Lung (tissue), 12 donors: Measurements from ENCODE around the gene MLF1. TPM values are rescaled to one million over a fixed set of nuclear protein-coding genes. Genes with fewer than 3 reads are reported as not detected.

Experiments
- ATAC-seq: fragments of 200-7000 bp; cut with Tn5 transposase; one replicate; pipeline ENCODE4 v1.9.1; 2020; ENCODE audit warnings: moderate number of reproducible peaks; ENCODE audit not compliant: insufficient read depth, low FRiP score
- DNase-seq, 3 donors: peaks; one replicate each; pipeline ENCODE4 v3.0.0-alpha.2; 2013 to 2017
- H3K27ac ChIP-seq, 2 donors: one replicate each; pipeline ENCODE4 v1.5.1; 2013; ENCODE audit warnings: mild to moderate bottlenecking in 2 of 2, moderate library complexity in 2 of 2, control low read depth in 1 of 2, inconsistent platforms in 1 of 2, low read depth in 1 of 2, low read length in 1 of 2
- H3K27me3 ChIP-seq, 3 donors: one replicate each; pipeline ENCODE4 v1.5.1; 2013; ENCODE audit warnings: low read length in 2 of 3; ENCODE audit not compliant: control insufficient read depth in 3 of 3, insufficient read depth in 3 of 3
- H3K36me3 ChIP-seq, 4 donors: one replicate each; pipeline ENCODE4 v1.5.1; 2013; ENCODE audit warnings: low read length in 4 of 4, mild to moderate bottlenecking in 1 of 4, moderate library complexity in 1 of 4; ENCODE audit not compliant: control insufficient read depth in 4 of 4, insufficient read depth in 4 of 4
- H3K4me1 ChIP-seq, 5 donors: one replicate each; pipeline ENCODE4 v1.5.1; 2013; ENCODE audit warnings: low read length in 5 of 5, mild to moderate bottlenecking in 2 of 5, moderate library complexity in 1 of 5; ENCODE audit not compliant: control insufficient read depth in 5 of 5, insufficient read depth in 5 of 5
- H3K4me3 ChIP-seq: one replicate; pipeline ENCODE4 v1.5.1; 2013; ENCODE audit warnings: mild to moderate bottlenecking, control low read depth, moderate library complexity
- H3K9ac ChIP-seq, 2 donors: one replicate each; pipeline ENCODE4 v1.5.1; 2013; ENCODE audit warnings: low read length in 2 of 2, control low read depth in 1 of 2; ENCODE audit not compliant: insufficient read depth in 1 of 2
- H3K9me3 ChIP-seq, 4 donors: one replicate each; pipeline ENCODE4 v1.5.1; 2013; ENCODE audit warnings: low read length in 3 of 4, mild to moderate bottlenecking in 1 of 4, moderate library complexity in 1 of 4; ENCODE audit not compliant: control insufficient read depth in 4 of 4, insufficient read depth in 3 of 4
- CTCF ChIP-seq: IDR thresholded peaks from 2 replicates; pipeline ENCODE4 v1.5.1; 2012; ENCODE audit warnings: mild to moderate bottlenecking; ENCODE audit errors: control extremely low read depth, extremely low read depth
- WGBS, 2 donors: extraction: QIAGEN DNeasy Blood & Tissue Kit; methylation state at CpG; one replicate each; pipeline ENCODE4 v1.1.7; 2013; 5-methylcytosine and 5-hydroxymethylcytosine counted together
- polyA plus RNA-seq, 2 donors: library from polyadenylated mRNA; stranded (reverse); fragments of 200-250 nt; gene quantifications; one replicate each; pipeline ENCODE4 v1.2.1, GENCODE V29; 2013
- total RNA-seq, 2 donors: library from RNA; depleted of rRNA in 1 of 2; stranded (reverse); fragments of >200 nt in 1 of 2; gene quantifications; one replicate each; pipeline ENCODE4 v1.2.1, GENCODE V29; 2014 to 2021
- donor health status: control.
- donor health status: control.
- donor health status: Bipolar disorder and iron deficiency.
- donor health status: healthy.
- donor health status: DM: yes; HTN: yes; CAD: no.

The MLF1 gene
- total and polyA plus RNA-seq, 4 donors: 12.7 to 35.3 (median 26.0) TPM

- H3K4me3 ChIP-seq: peak within 1 kb of the TSS; percentile 80
- 0 to 1% methylated on average over 42 of the region's 42 CpGs for whole genome bisulfite sequencing, 2 donors
- H3K27ac ChIP-seq: peak within 1 kb of the TSS; percentile 95
- H3K4me1 ChIP-seq: peaks cover 0 to 14% (median 9%) of the 10 kb centered on the region in 5 donors
- H3K27me3 ChIP-seq: no peaks in the 10 kb centered on the region
- H3K9ac ChIP-seq: peak within 1 kb of the TSS; percentile 29 to 87
- peak; percentile 91 for TF ChIP-seq CTCF
- peaks cover 0 to 5% (median 3%) of the 10 kb centered on the region in 4 donors for H3K36me3 ChIP-seq
- DNase-seq (peak; percentile 94 to 98 (median 97)), ATAC-seq (peak; percentile 92)
- H3K9me3 ChIP-seq: no peaks in the 10 kb centered on the region
Observed at GRCh38 chr3:158644345-158644908, 73.4 kb downstream of the MLF1 start, which contains the start of gene GFM1. Gene GFM1 (plus strand): TSS chr3:158644527. CDS start chr3:158644635, 108 bp downstream.

- DNase-seq: peak in 1 of 3 donors; percentile 47
- 55 to 62% methylated on average over 4 of the region's 4 CpGs for WGBS, 2 donors
Observed at GRCh38 chr3:158649791-158650190, 78.8 kb downstream of the MLF1 start.

GRCh38 chr3:158651192-158651591 lies 80.2 kb downstream of the MLF1 start:
- no peak overlapping the region for H3K9ac ChIP-seq
- H3K27me3 ChIP-seq: no peaks in the 10 kb centered on the region
- H3K4me1 ChIP-seq: peaks cover 0 to 5% (median under 1%) of the 10 kb centered on the region in 5 donors
- no peak overlapping the region for H3K4me3 ChIP-seq
- ATAC-seq (no peak), DNase-seq (no peak)
- H3K9me3 ChIP-seq: no peaks in the 10 kb centered on the region
- peaks cover 9 to 24% (median 13%) of the 10 kb centered on the region in 4 donors for H3K36me3 ChIP-seq
- H3K27ac ChIP-seq: no peak overlapping the region
- no peak for TF ChIP-seq CTCF
- 93 to 95% methylated on average over 2 of the region's 2 CpGs for WGBS, 2 donors

More at GRCh38 chr3:158649791-158650190, 78.8 kb downstream of the MLF1 start:
- H3K27ac ChIP-seq: peak overlapping the region in 1 of 2 donors; percentile 45
- H3K9ac ChIP-seq: no peak overlapping the region
- H3K27me3 ChIP-seq: no peaks in the 10 kb centered on the region
- peaks cover 0 to 14% (median 9%) of the 10 kb centered on the region in 5 donors for H3K4me1 ChIP-seq
- no peak overlapping the region for H3K4me3 ChIP-seq
- ATAC-seq: no peak
- TF ChIP-seq CTCF: no peak
- peaks cover 8 to 20% (median 12%) of the 10 kb centered on the region in 4 donors for H3K36me3 ChIP-seq
- no peaks in the 10 kb centered on the region for H3K9me3 ChIP-seq

GRCh38 chr3:158652463-158652862 lies 81.5 kb downstream of the MLF1 start:
- TF ChIP-seq CTCF: no peak
- WGBS, 2 donors: 62 to 74% methylated on average over 3 of the region's 3 CpGs
- Histone ChIP-seq H3K9ac (no peak overlapping the region), H3K27ac (no peak overlapping the region), H3K4me1 (no peaks in the 10 kb centered on the region), H3K4me3 (no peak overlapping the region), H3K27me3 (no peaks in the 10 kb centered on the region), H3K36me3 (peaks cover 13 to 29% (median 16%) of the 10 kb centered on the region in 4 donors), H3K9me3 (no peaks in the 10 kb centered on the region)
- no peak for DNase-seq
- no peak for ATAC-seq
